22Rv1 (cell line): ENCODE data around the gene ARL15.

Experiments
- ZFX ChIP-seq: fragments of 450-650 bp; IDR thresholded peaks from 2 replicates; pipeline ENCODE4 v1.6.1; 2017; ENCODE audit warnings: antibody characterized with exemption, borderline replicate concordance
- TF ChIP-seq, protein P1 (sequence below): fragments of 450-650 bp; IDR thresholded peaks from 2 replicates; pipeline ENCODE4 v1.5.1; 2017; ENCODE audit warnings: mild to moderate bottlenecking

DNA sequence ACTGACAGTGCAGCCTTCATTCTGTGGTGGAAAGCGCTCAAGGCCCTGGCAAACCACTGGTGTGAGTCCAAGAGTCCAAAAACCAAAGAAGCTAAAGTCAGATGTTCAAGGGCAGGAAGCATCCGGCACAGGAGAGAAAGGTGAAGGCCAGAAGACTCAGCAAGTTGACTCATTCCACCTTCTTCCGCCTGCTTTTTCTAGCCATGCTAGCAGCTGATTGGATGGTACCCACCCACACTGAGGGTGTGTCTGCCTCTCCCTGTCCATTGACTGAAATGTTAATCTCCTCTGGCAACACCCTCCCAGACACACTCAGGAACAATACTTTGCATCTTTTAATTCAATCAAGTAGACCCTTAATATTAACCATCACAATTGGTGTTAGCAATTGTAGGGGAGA lies 453.9 kb downstream of the ARL15 start:
- TF ChIP-seq, protein P1, sequence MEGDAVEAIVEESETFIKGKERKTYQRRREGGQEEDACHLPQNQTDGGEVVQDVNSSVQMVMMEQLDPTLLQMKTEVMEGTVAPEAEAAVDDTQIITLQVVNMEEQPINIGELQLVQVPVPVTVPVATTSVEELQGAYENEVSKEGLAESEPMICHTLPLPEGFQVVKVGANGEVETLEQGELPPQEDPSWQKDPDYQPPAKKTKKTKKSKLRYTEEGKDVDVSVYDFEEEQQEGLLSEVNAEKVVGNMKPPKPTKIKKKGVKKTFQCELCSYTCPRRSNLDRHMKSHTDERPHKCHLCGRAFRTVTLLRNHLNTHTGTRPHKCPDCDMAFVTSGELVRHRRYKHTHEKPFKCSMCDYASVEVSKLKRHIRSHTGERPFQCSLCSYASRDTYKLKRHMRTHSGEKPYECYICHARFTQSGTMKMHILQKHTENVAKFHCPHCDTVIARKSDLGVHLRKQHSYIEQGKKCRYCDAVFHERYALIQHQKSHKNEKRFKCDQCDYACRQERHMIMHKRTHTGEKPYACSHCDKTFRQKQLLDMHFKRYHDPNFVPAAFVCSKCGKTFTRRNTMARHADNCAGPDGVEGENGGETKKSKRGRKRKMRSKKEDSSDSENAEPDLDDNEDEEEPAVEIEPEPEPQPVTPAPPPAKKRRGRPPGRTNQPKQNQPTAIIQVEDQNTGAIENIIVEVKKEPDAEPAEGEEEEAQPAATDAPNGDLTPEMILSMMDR, result no peak
- TF ChIP-seq ZFX, result no peak
